ENCODE data around the gene COBL.

DNA sequence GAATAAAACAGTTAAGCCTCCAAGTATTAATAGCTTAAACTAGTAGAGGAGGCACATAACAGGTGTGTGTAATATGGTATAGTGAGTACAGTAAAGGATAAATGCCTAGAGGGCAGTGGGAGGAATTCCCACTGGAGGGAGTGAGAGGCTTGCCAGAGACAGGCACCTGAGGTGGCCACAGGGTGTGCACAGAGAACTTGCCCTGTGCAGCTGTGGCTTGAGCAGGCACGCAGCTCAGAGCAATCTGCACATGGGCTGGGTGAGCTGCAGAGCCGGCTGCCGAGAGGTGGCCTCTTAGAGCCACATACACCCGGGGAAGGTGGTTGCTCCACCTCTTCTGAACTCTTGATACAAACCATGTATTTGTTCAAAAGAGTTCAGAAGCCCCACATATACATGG is 237.1 kb downstream of the COBL start:
- TF ChIP-seq PKNOX1 (IDR thresholded peaks at IDR 0.05) (no peak), ZBTB49 (CRISPR knock-in tag; IDR thresholded peaks at IDR 0.05; ENCODE audit: borderline replicate concordance) (no peak)
